HG02759 (cell line): Measurements from ENCODE around the gene EMP1.
A peak's percentile ranks its signal among the peaks of the same experiment; 100 is the strongest.
"Not testable (repeated sequence)": the region's sequence is repeated elsewhere in the genome, so short reads cannot be mapped to it uniquely, and the experiment has no call there.

Experiments
- ATAC-seq: cut with Tn5 transposase; IDR thresholded peaks from one replicate; pipeline ENCODE4 v1.9.1; 2021; ENCODE audit warnings: mild to moderate bottlenecking, moderate library complexity; ENCODE audit not compliant: unreplicated experiment

EMP1 gene

GRCh38 chr12:13253966-13254760 is 57.6 kb downstream of the EMP1 start:
- ATAC-seq = no peak

- peak; percentile 98 for ATAC-seq
These were observed 59.5 kb downstream of the EMP1 start for GRCh38 chr12:13255792-13256691.

DNA sequence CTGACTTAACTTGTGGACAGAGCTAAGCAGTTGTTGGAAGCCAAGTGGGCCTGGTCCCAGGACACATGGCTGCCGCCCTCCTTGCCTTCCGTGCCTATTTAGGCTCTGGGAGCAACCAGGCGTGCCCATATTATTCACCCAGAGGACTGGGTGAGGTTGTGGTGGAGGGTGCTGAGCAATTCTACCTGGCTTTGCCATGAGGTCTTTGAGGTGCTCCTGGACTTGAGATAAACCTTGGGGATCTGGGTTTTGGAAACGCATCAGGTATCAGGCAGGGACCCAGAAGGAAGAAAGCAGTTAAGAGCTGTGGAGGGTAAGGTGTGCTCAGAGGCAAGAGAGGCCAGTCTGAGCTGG is 60.1 kb downstream of the EMP1 start:
- ATAC-seq = no peak

- ATAC-seq = no peak
These were observed 60.9 kb downstream of the EMP1 start for GRCh38 chr12:13257356-13257875.

GRCh38 chr12:13258197-13258596 is 61.7 kb downstream of the EMP1 start:
- no peak for ATAC-seq

- no peak for ATAC-seq
These were observed 62.2 kb downstream of the EMP1 start for GRCh38 chr12:13258717-13259119.

DNA sequence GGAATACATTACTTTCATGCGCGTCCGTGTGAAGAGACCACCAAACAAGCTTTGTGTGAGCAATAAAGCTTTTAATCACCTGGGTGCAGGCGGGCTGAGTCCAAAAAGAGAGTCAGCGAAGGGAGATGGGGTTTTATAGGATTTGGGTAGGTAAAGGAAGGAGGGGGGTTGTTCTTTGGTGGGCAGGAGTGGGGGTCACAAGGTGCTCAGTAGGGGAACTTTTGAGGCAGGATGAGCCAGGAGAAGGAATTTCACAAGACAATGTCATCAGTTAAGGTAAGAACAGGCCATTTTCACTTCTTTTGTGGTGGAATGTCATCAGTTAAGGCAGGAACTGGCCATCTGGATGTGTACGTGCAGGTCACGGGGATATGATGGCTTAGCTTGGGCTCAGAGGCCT is 63.1 kb downstream of the EMP1 start:
- ATAC-seq = not testable (repeated sequence)

DNA sequence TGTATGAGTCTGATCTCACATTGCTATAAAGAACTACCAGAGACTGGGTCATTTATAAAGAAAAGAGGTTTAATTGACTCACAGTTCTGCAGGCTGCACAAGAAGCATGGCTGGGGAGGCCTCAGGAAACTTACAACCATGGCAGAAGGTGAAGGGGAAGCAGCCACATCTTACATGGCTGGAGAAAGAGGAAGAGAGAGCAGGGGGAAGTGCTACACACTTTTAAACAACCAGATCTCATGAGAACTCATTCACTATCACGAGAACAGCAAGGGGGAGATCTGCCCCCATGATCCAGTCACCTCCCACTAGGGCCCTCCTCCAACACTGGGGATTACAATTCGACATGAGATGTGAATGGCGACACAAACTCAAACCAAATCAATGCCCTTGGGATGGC is 71.3 kb downstream of the EMP1 start:
- not testable (repeated sequence) for ATAC-seq

DNA sequence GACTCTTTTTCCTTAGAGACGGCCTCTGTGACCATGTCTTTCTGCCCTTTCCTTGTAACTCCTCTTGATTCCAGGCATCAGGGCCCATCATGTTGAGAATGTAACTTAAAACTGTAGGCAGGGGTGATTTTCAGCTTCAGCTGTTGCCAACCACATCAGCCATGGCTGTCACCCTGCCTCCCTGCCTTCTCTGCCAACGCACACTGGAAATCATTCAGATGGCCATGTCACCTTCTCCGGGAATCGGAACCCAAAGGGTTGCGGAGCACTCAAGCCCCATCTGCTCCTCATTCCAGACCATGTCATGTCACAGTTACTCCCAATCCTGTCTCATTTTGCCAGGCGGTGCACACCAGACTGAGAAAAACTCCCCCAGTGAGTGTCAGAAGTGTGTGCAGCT is 72.1 kb downstream of the EMP1 start:
- ATAC-seq = no peak
